SKM-1 (cell line): Measurements from ENCODE around the gene UVSSA.
"Not testable (repeated sequence)": the region's sequence is repeated elsewhere in the genome, so short reads cannot be mapped to it uniquely, and the experiment has no call there.

Experiments used
- DNase-seq: peaks from one replicate; lab custom pipeline; 2025; ENCODE audit not compliant: unreplicated experiment; lab: John Stamatoyannopoulos, UW

The UVSSA gene

GRCh38 chr4:1417522-1418390 is 70.7 kb downstream of the UVSSA start:
- DNase-seq = no peak

DNA sequence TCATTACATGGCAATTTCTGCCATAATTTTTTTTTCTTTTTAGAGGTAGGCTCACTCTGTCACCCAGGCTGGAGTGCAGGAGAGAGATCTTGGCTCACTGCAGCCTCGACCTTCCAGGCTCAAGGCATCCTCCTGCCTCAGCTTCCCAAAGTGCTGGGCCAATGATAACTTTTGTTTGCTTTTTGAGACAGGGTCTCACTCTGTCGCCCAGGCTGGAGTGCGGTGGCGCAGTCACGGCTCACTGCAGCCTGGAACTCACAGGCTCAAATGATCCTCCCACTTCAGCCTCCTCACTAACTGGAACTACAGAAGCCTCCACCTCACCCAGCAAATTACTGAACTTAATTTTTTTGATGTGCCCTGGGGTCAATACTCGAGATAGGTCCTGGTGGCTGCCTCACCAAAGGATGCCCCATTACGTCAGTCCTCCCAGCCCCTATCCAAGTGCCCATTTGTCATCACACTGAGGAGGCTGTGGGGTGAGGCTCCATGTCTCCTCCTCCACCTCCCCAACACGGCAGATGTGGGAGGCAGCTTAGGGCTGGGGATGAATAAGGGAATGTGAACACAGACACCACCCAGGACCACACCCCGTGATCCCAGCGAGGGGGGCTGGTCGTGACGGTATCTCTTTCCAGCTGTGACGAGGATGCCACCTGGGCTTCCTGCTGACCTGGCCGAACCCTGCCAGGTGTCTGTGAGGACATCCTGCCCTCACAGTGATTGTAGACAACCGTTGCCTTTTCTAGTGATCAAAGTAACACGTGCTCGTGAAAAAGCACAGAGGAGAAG is 71.7 kb downstream of the UVSSA start:
- DNase-seq = no peak

GRCh38 chr4:1419708-1420107 is 72.7 kb downstream of the UVSSA start:
- no peak for DNase-seq

- DNase-seq = no peak
Observed at GRCh38 chr4:1421657-1422056, 74.6 kb downstream of the UVSSA start.

GRCh38 chr4:1427010-1427409 is 80.0 kb downstream of the UVSSA start:
- DNase-seq = no peak

DNA sequence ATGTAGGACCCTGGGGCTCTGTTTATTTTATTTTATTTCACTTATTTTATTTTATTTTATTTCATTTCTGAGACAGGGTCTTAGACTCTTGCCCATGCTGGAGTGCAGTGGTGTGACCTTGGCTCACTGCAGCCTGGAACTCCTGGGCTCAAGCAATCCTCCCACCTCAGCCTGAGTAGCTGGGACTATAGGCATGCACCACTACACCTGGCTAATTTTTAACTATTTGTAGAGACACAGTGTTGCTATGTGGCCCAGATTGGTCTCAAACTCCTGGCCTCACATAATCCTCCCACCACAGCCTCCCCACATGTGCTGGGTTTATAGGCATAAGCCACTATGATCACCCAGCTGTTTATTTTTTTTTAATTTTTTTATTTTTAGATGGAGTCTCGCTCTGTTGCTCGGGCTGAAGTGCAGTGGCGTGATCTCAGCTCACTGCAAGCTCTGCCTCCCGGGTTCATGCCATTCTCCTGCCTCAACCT is 96.7 kb downstream of the UVSSA start:
- DNase-seq = not testable (repeated sequence)
